HCT116 (cell line): Measurements from ENCODE around the gene WBP2NL.

Experiments used
- ATF3 ChIP-seq: IDR thresholded peaks from 2 replicates; pipeline ENCODE4 v1.6.1; 2012
- CTCF ChIP-seq, 3 experiments: fragments of 200-600 bp in 1 of 3; sonication (generic) in 1 of 3; IDR thresholded peaks in 2 of 3; conservative IDR thresholded peaks in 1 of 3; 2 replicates each; pipeline ENCODE4 v1.5.1; 2012 to 2017; ENCODE audit warnings: low read depth in 2 of 3, low read length in 2 of 3, antibody characterized with exemption in 1 of 3, borderline replicate concordance in 1 of 3, control low read depth in 1 of 3, mild to moderate bottlenecking in 1 of 3, mixed read lengths in 1 of 3, mixed run types in 1 of 3, moderate library complexity in 1 of 3; ENCODE audit not compliant: insufficient read depth in 1 of 3
- EZH2phosphoT487 ChIP-seq: fragments of 200-600 bp; IDR thresholded peaks from 2 replicates; pipeline ENCODE4 v1.6.1; 2018; ENCODE audit warnings: antibody characterized with exemption, borderline replicate concordance
- POLR2AphosphoS5 ChIP-seq: IDR thresholded peaks from 2 replicates; pipeline ENCODE4 v1.6.1; 2011; ENCODE audit warnings: mild to moderate bottlenecking, low read depth, low read length, moderate library complexity

GRCh38 chr22:42050641-42051180 lies 52.1 kb downstream of the WBP2NL start:
- TF ChIP-seq CTCF (IDR thresholded peaks at IDR 0.05 in 2 of 3, conservative IDR thresholded peaks at IDR 0.05 in 1 of 3; ENCODE audit: borderline replicate concordance in 1 of 3, insufficient read depth in 1 of 3, low read depth in 2 of 3, low read length in 2 of 3) (no peak), EZH2phosphoT487 (no peak), POLR2AphosphoS5 (no peak), ATF3 (no peak)
